Nephron progenitor cell (in vitro differentiated cells): ENCODE results near the gene ZHX3.

ENCODE experiments used
- DNase-seq: peaks from one replicate; pipeline ENCODE4 v3.0.0; 2021
- H3K27ac Mint-ChIP-seq: 2 replicates; pipeline ENCODE4 v1.8.0; 2021; ENCODE audit warnings: mild to moderate bottlenecking, moderate library complexity, mixed read lengths
- H3K27me3 Mint-ChIP-seq: 2 replicates; pipeline ENCODE4 v1.8.0; 2021; ENCODE audit warnings: mild to moderate bottlenecking, low read depth, mixed read lengths; ENCODE audit not compliant: poor library complexity
- H3K36me3 Mint-ChIP-seq: 2 replicates; pipeline ENCODE4 v1.8.0; 2021; ENCODE audit warnings: low read depth, mixed read lengths
- H3K4me1 Mint-ChIP-seq: 2 replicates; pipeline ENCODE4 v1.8.0; 2021; ENCODE audit warnings: mixed read lengths
- H3K4me3 Mint-ChIP-seq: 2 replicates; pipeline ENCODE4 v1.8.0; 2021; ENCODE audit warnings: mild to moderate bottlenecking, moderate library complexity, mixed read lengths
- H3K9me3 Mint-ChIP-seq: 2 replicates; pipeline ENCODE4 v1.8.0; 2021; ENCODE audit warnings: mild to moderate bottlenecking, moderate library complexity, mixed read lengths
- CTCF ChIP-seq: fragments of 200-600 bp; sonication (generic); IDR thresholded peaks from 2 replicates; pipeline ENCODE4 v1.5.0; 2021; ENCODE audit warnings: antibody characterized with exemption

The ZHX3 gene

DNA sequence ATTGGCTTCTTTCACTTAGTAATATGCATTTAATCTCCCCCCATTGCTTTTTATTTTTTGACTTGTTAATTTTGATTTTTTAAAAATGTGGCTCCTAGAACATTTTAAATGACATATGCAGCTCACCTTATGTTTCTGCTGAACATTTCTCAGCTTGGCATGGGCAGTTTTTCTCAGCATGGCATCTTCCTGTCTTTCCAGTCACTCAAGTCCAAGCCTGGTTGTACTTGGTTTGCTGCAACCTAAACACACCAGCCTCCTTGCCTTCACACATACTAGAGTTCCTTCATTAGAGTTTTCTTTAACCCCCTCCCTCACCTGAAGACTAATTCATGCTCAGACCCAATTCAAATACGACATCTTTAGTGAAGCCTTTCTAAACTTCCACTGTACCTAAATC is 86.4 kb downstream of the ZHX3 start:
- peak overlapping the region; percentile 47 for H3K27ac Mint-ChIP-seq

GRCh38 chr20:41230136-41230535 is 87.4 kb downstream of the ZHX3 start:
- DNase-seq, result no peak
- Mint-ChIP-seq H3K27ac (no peak overlapping the region), H3K9me3 (peaks cover 4% of the 10 kb centered on the region), H3K4me1 (peaks cover 61% of the 10 kb centered on the region), H3K4me3 (no peak overlapping the region), H3K27me3 (no peaks in the 10 kb centered on the region), H3K36me3 (no peaks in the 10 kb centered on the region)
- TF ChIP-seq CTCF, result no peak

More for the DNA sequence above, 86.4 kb downstream of the ZHX3 start:
- Mint-ChIP-seq H3K27me3 (no peaks in the 10 kb centered on the region), H3K4me1 (peaks cover 61% of the 10 kb centered on the region), H3K36me3 (no peaks in the 10 kb centered on the region), H3K4me3 (no peak overlapping the region), H3K9me3 (peaks cover 4% of the 10 kb centered on the region)
- TF ChIP-seq CTCF, result no peak
- no peak for DNase-seq

GRCh38 chr20:41229259-41229658 is 88.3 kb downstream of the ZHX3 start:
- no peak overlapping the region for H3K4me3 Mint-ChIP-seq
- no peak overlapping the region for H3K27ac Mint-ChIP-seq
- H3K4me1 Mint-ChIP-seq, result peaks cover 54% of the 10 kb centered on the region
- H3K9me3 Mint-ChIP-seq, result peaks cover 4% of the 10 kb centered on the region
- TF ChIP-seq CTCF, result no peak
- H3K27me3 Mint-ChIP-seq, result no peaks in the 10 kb centered on the region
- no peak for DNase-seq
- no peaks in the 10 kb centered on the region for H3K36me3 Mint-ChIP-seq

GRCh38 chr20:41228858-41229257 is 88.7 kb downstream of the ZHX3 start:
- Mint-ChIP-seq H3K9me3 (peaks cover 4% of the 10 kb centered on the region), H3K36me3 (no peaks in the 10 kb centered on the region), H3K27ac (no peak overlapping the region), H3K27me3 (no peaks in the 10 kb centered on the region), H3K4me3 (no peak overlapping the region), H3K4me1 (peaks cover 53% of the 10 kb centered on the region)
- no peak for DNase-seq
- no peak for TF ChIP-seq CTCF

GRCh38 chr20:41226426-41226825 is 91.1 kb downstream of the ZHX3 start:
- Mint-ChIP-seq H3K27me3 (no peaks in the 10 kb centered on the region), H3K27ac (no peak overlapping the region), H3K9me3 (peaks cover 4% of the 10 kb centered on the region), H3K36me3 (no peaks in the 10 kb centered on the region), H3K4me3 (no peak overlapping the region), H3K4me1 (peaks cover 48% of the 10 kb centered on the region)
- no peak for DNase-seq
- TF ChIP-seq CTCF, result no peak

DNA sequence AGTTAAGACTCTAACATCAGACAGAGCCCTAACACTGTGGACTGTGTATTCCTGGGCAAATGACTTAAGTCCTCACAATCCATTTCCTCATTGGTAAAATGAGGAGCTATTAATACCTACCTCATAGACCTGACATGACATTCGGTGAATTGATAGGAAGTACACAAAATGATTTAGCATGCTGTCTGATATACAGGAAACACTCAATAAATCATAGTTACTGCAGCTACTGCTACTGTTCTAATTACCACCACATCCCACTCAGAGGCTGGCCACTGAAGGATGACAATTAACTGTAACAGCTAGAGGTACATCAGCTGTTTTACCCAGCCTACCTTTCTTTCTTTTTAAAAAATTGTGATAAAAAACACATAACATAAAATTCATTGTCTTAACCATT is 92.4 kb downstream of the ZHX3 start:
- Mint-ChIP-seq H3K9me3 (peaks cover 4% of the 10 kb centered on the region), H3K4me3 (no peak overlapping the region), H3K27me3 (no peaks in the 10 kb centered on the region), H3K27ac (no peak overlapping the region), H3K4me1 (peaks cover 40% of the 10 kb centered on the region), H3K36me3 (no peaks in the 10 kb centered on the region)
- DNase-seq, result no peak
- TF ChIP-seq CTCF, result no peak
